ENCODE measurements around the gene HNF1A. TPM values are rescaled to one million over a fixed set of nuclear protein-coding genes. Genes with fewer than 3 reads are reported as not detected.

Gene HNF1A
- total and polyA plus RNA-seq, 10 of the 15 experiments (the other 5 are each of a cell fraction or from before 2014, with no cell fraction given), result 0.10 TPM; not detected in 9

GRCh38 chr12:120983759-120984158 lies 5.4 kb downstream of the HNF1A start:
- no peaks in the 10 kb centered on the region for H3K9me3 ChIP-seq (replicated peaks; ENCODE audit: control insufficient read depth, insufficient read depth, low read length)
- SMC1A ChIA-PET (ENCODE audit: uncharacterized antibody, unreplicated experiment), result interaction anchor here (0.7 to 2.0 kb wide), 2 partner anchors 9 to 12 kb away, joined by 3 to 6 read pairs; no protein-coding TSS in a partner anchor
- TF ChIP-seq ZNF217 (IDR thresholded peaks at IDR 0.05), result no peak
- no peak for TF ChIP-seq HCFC1 (IDR thresholded peaks at IDR 0.05; ENCODE audit: low read length)
- no peak for TF ChIP-seq USF1 (IDR thresholded peaks at IDR 0.05; ENCODE audit: borderline replicate concordance, extremely low read length, insufficient read depth, low read depth, low read length)
- no peak for TF ChIP-seq SRF (IDR thresholded peaks at IDR 0.05; ENCODE audit: low read depth in 2 of 2, low read length in 2 of 2)
- no peak for TF ChIP-seq HDAC2 (IDR thresholded peaks at IDR 0.05)
- no peak for TF ChIP-seq NFYA (IDR thresholded peaks at IDR 0.05; ENCODE audit: borderline replicate concordance, low read depth, low read length)
- TF ChIP-seq NKRF (conservative IDR thresholded peaks at IDR 0.05), result no peak
- TF ChIP-seq CUX1 (IDR thresholded peaks at IDR 0.05; ENCODE audit: insufficient replicate concordance, low read depth, low read length), result no peak
- no peak for TF ChIP-seq MTA2 (IDR thresholded peaks at IDR 0.05; ENCODE audit: low read depth)
- no peak for TF ChIP-seq CBX5 (IDR thresholded peaks at IDR 0.05; ENCODE audit: low read depth)
- TF ChIP-seq MEF2B (IDR thresholded peaks at IDR 0.05; ENCODE audit: partially characterized antibody, poor library complexity, severe bottlenecking), result no peak
- CTCF ChIA-PET, result interaction anchor here (1.0 to 1.4 kb wide), 2 partner anchors 12 to 76 kb away, joined by 3 to 5 read pairs; no protein-coding TSS in a partner anchor
- no peak overlapping the region for H3K4me2 ChIP-seq (ENCODE audit: control insufficient read depth, insufficient read depth)
- H2AFZ ChIP-seq (ENCODE audit: control insufficient read depth, low read depth, low read length), result peak overlapping the region; percentile 34
- no peak overlapping the region for H3K4me3 ChIP-seq
- intact Hi-C loops (cut with micrococcal nuclease; ENCODE audit: unreplicated experiment) (no loop called here), in situ Hi-C loops (cut with MboI) (no loop called here)
- no TSS peak for BruUV-seq (replicated peaks)
- no peak overlapping the region for H3K9ac ChIP-seq (ENCODE audit: control insufficient read depth, insufficient read depth, low read length)
- POLR2A ChIA-PET, result interaction anchor here (0.8 to 1.4 kb wide), 2 partner anchors 93 to 342 kb away, joined by 3 read pairs; no protein-coding TSS in a partner anchor
- no peaks in the 10 kb centered on the region for H3K27me3 ChIP-seq (replicated peaks in 1 of 2; ENCODE audit: control insufficient read depth in 2 of 2, insufficient read depth in 2 of 2, low read length in 1 of 2)
- H3K36me3 ChIP-seq (ENCODE audit: control insufficient read depth in 2 of 2, insufficient read depth in 2 of 2, low read length in 1 of 2), result no peaks in the 10 kb centered on the region
- H4K20me1 ChIP-seq (ENCODE audit: control insufficient read depth, insufficient read depth), result no peaks in the 10 kb centered on the region
- no peak for ATAC-seq
- FAIRE-seq, result no peak
- RAD21 ChIA-PET (ENCODE audit: unreplicated experiment), result no interaction called here
- no peaks in the 10 kb centered on the region for H3K79me2 ChIP-seq (ENCODE audit: control insufficient read depth, insufficient read depth, low read length)
- H3K4me1 ChIP-seq (ENCODE audit: control insufficient read depth, insufficient read depth, low read length), result no peaks in the 10 kb centered on the region
- DNase-seq (ENCODE audit: low read depth, low spot score), result no peak
- 45% methylated on average over 4 of the region's 4 CpGs for WGBS (ENCODE audit: insufficient coverage, insufficient replicate concordance, low lambda C conversion rate, missing lambda C conversion rate)
- no peak overlapping the region for H3K27ac ChIP-seq (ENCODE audit: control insufficient read depth, insufficient read depth)

Data from GM12878 (cell line).